Posterior cingulate gyrus (tissue), 11 donors: Measurements from ENCODE around the gene LSM4.

Experiments
- DNase-seq, 10 donors: peaks; one replicate each; pipeline versions ENCODE4 v3.0.0 to v3.0.0-alpha.2; 2020 to 2021; ENCODE audit warnings: mixed read lengths in 3 of 10
- intact Hi-C: fragments of 100-400 bp; cut with DNase I; formaldehyde crosslinking; loops from one replicate; pipeline ENCODE4 v1.15.1; 2023

LSM4 gene

DNA sequence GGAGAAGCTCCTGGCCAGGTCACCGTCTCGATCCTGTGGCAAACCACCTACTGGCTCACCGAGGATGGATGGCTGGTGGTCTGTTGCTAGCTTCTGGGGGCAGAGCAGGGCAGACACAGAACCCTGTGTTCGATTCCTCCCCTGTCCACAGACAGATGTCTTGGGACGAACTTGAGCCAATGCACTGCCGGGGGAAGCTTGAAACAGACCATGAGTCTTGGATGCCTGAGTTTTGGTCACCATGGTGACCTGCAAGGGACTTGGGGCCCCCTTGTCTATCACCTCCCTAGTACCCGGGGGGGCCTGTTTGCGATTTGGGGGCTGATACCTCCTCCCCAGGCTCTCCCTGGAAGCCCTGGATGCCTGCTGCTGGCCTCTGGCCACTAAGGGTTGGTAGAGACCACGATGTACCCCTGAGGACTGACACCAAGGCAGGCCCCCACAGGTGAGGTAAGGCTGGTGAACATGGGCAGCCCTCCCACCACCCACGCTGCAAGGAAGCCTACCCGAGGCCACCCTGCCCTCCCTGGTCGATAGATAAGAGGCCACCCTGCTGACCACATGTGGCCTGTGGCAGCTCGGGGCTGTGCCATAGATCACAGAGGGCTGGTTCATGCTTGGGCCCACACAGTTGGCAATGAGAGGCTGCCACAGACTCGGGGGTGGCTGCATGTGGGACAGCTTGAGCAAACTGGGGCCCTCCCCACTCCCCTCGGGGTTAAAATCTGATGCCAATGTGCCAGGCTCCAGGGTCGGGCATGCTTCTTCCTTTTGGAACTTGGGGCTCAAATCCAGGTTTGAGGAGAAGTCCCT lies 59.3 kb downstream of the LSM4 start:
- intact Hi-C loops = no loop called here
- DNase-seq = no peak

DNA sequence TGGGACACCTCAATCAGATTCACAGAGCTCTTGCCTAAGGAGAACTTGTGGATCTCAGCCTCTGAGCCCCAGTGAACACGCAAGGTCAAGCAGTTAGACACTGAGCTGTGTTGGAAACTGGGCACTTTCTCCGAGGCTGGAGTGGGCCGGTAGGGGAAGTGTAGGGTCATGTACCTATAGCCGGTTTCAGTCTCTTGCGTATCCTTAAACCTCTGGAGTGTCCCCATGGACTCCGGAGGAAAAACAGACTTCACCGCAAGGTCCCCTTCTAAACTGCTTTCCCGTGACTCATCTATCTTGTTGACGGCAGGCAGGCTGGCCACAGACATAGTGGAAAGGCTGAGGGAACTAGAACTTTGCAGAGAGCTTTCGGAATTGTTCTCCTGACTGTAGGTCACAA lies 60.0 kb downstream of the LSM4 start:
- intact Hi-C loops = no loop called here
- DNase-seq = no peak

- no peak for DNase-seq
- intact Hi-C loops = no loop called here
Observed at GRCh38 chr19:18262144-18262543, 60.7 kb downstream of the LSM4 start.

DNA sequence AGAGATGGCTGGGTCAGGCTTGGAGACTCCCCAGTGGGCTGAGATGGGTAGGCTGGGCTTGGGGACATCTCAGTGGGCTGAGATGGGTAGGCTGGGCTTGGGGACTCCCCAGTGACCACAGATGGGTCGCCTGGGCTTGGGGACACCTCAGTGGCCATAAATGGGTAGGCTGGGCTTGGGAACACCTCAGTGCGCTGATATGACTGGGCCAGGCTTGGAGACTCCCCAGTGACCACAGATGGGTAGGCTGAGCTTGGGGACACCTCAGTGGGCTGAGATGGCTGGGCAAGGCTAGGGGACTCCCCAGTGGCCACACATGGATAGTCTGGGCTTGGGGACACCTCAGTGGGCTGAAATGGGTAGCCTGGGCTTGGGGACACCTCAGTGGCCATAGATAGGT lies 61.4 kb downstream of the LSM4 start:
- intact Hi-C loops = no loop called here
- no peak for DNase-seq

GRCh38 chr19:18259893-18260292 lies 63.0 kb downstream of the LSM4 start:
- no peak for DNase-seq
- intact Hi-C loops = no loop called here

GRCh38 chr19:18257503-18258470 lies 65.1 kb downstream of the LSM4 start:
- no peak for DNase-seq
- intact Hi-C loops = no loop called here
